Neutrophil (primary cell): ENCODE data around the gene MARVELD1.

Experiments
- H3K27ac ChIP-seq: fragments of 200-600 bp; sonication (generic); 2 replicates; pipeline ENCODE4 v1.5.1; 2016; ENCODE audit warnings: mild to moderate bottlenecking, moderate library complexity
- H3K27me3 ChIP-seq: fragments of 200-600 bp; sonication (generic); 2 replicates; pipeline ENCODE4 v1.6.0; 2016; ENCODE audit warnings: mild to moderate bottlenecking
- H3K36me3 ChIP-seq: fragments of 200-600 bp; sonication (generic); 2 replicates; pipeline ENCODE4 v1.5.1; 2017
- H3K4me1 ChIP-seq, 2 experiments: fragments of 200-600 bp in 1 of 2; sonication (generic) in 1 of 2; 1 replicate in 1 of 2; 2 replicates in 1 of 2; pipeline versions ENCODE4 v1.5.1 to v1.6.1; 2013 to 2016; ENCODE audit warnings: low read depth in 1 of 2, low read length in 1 of 2, mild to moderate bottlenecking in 1 of 2, moderate library complexity in 1 of 2; ENCODE audit not compliant: control insufficient read depth in 1 of 2, insufficient read depth in 1 of 2
- H3K4me3 ChIP-seq, 2 experiments: fragments of 200-600 bp in 1 of 2; sonication (generic) in 1 of 2; 1 replicate in 1 of 2; 2 replicates in 1 of 2; pipeline ENCODE4 v1.5.1; 2013 to 2016; ENCODE audit warnings: low read depth in 1 of 2, low read length in 1 of 2, mild to moderate bottlenecking in 1 of 2, moderate library complexity in 1 of 2
- H3K9me3 ChIP-seq: fragments of 200-600 bp; sonication (generic); 2 replicates; pipeline ENCODE4 v1.5.1; 2016
- CTCF ChIP-seq: fragments of 200-600 bp; sonication (generic); IDR thresholded peaks from 2 replicates; pipeline ENCODE4 v1.5.1; 2016; ENCODE audit warnings: antibody characterized with exemption

The MARVELD1 gene

DNA sequence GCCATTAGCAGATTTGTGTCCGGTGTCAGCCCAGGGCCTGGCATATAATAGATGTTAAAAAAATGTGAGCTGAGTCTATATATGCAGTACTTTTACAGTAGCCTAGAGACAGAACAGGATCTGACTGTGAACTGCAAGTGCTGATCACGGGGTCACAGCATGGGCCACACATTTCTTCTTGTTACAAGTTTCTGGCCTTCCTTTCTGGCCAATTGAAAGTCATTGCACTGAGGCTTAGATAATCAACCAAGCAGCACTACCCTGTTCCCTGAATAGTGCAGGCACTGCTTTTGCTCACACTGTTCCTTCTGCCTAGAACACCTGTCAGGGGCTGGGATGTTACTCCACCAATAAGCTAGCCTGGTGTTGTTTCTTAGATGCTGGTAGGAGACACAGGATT is 5.4 kb upstream of the MARVELD1 start:
- Histone ChIP-seq H3K36me3 (no peaks in the 10 kb centered on the region), H3K27ac (no peak overlapping the region), H3K9me3 (no peaks in the 10 kb centered on the region), H3K4me1 (peaks cover 15 to 16% of the 10 kb centered on the region in 2 experiments), H3K4me3 (no peak overlapping the region), H3K27me3 (peaks cover 5% of the 10 kb centered on the region)
- TF ChIP-seq CTCF = no peak

DNA sequence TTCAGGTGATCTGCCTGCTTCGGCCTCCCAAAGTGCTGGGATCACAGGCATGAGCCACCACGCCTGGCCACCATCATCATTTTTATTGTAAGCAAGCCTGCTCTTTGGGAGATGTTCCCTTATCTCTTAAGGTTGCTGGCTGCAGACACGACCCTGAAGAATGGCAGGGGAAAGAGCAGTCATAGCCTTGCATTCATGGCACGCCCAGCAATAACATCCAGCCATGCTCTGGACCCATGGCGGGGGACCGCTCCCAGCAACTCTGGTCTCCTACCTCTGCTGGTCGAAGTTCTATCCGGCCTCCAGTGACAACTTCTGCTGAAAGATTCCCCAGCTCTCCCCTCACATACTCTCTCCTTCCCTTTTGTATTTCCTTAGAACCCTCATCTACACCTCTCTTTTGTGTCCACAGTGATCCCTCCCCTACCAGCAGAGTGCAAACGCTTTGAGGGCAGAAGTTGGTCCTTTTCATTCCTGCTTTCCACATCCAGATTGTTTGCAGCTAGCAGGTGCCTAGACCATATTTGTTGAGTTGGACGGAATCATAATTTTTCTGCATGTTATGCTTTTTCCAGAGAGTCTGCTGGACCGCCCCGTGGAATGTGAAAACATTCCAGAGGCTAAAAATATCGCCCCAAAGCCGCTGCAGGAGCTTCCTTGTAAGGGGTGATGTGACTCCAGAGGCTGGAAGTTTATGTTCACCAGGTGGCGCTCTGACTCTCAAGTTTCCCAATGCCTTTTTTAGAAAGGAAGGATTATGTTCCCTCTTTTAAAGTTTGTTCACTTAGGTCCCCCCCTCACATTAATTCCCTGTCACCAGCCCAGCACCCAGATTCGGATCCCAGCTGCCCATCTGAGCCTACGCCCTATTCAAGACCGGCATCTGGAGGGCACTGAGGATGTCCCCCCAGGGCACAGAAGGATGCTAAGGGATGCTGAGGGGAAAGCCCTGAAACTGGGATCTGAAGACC is 4.3 kb upstream of the MARVELD1 start:
- Histone ChIP-seq H3K36me3 (no peaks in the 10 kb centered on the region), H3K27ac (no peak overlapping the region), H3K9me3 (no peaks in the 10 kb centered on the region), H3K27me3 (peaks cover 14% of the 10 kb centered on the region), H3K4me3 (no peak overlapping the region), H3K4me1 (peaks cover 24% of the 10 kb centered on the region in 2 experiments)
- no peak for TF ChIP-seq CTCF

DNA sequence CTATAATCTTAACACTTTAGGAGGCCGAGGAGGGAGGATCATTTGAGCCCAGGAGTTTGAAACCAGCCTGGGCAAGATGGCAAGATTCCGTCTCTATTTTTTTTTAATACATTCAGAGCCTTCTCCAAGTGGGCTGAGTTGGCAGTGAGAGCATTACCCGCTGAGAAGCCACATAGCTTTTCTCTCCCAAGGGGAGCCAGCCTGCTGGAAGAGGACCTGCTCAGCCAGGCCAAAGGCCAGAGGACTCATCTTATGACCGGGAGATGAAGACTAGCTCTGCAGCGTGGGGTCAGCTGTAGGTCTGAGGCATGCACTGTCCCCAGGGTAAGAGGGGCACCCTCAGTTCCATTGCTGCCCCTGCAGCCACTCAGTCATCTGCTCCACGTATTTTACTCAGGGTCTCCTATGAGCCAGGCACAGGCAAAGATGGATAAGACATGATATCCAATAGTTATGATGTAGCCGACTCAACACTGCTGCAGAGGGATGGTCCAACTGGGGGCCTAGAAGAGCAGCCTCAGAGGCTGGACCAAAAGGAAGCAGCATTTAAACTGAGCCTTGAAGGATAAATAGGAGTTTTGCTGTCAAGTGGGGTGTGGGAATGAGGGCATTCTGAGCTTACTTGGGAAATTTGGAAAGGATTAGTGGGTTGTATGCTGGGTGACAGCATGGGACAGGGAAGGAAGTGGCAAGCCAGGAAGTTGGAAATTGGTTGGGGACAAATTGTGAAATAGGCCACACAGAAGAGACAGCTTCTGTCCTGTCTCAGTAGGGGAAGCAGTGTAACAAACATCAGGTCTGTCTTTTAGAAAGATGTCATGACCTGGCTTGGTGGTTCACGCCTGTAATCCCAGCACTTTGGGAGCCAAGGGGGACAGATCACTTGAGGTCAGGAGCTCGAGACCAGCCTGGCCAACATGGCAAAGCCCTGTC is 1.6 kb upstream of the MARVELD1 start:
- Histone ChIP-seq H3K4me1 (peaks cover 24 to 30% of the 10 kb centered on the region in 2 experiments), H3K27ac (no peak overlapping the region), H3K27me3 (peaks cover 28% of the 10 kb centered on the region), H3K9me3 (no peaks in the 10 kb centered on the region), H3K36me3 (no peaks in the 10 kb centered on the region), H3K4me3 (no peak overlapping the region)
- TF ChIP-seq CTCF = no peak

- no peak for TF ChIP-seq CTCF
- H3K36me3 ChIP-seq = no peaks in the 10 kb centered on the region
- H3K27ac ChIP-seq = no peak overlapping the region
- H3K4me1 ChIP-seq = peaks cover 30 to 34% of the 10 kb centered on the region in 2 experiments
- peaks cover 28% of the 10 kb centered on the region for H3K27me3 ChIP-seq
- no peaks in the 10 kb centered on the region for H3K9me3 ChIP-seq
- peak overlapping the region; percentile 63 to 69 for H3K4me3 ChIP-seq
These were observed 383 bp downstream of the MARVELD1 start for GRCh38 chr10:97713826-97714400.
